AG09319 (cell line): ENCODE results near the gene UBA52.
"Not testable (repeated sequence)": the region's sequence is repeated elsewhere in the genome, so short reads cannot be mapped to it uniquely, and the experiment has no call there.

Experiments used
- DNase-seq: peaks from one replicate; pipeline ENCODE4 v3.0.0-alpha.2; 2010; ENCODE audit warnings: low read depth; ENCODE audit errors: extremely low read depth
- TF ChIP-seq, protein P1 (sequence below): IDR thresholded peaks from 2 replicates; pipeline ENCODE4 v1.5.1; 2011; ENCODE audit warnings: low read depth, mild to moderate bottlenecking, inconsistent platforms, low read length, moderate library complexity

Gene UBA52

DNA sequence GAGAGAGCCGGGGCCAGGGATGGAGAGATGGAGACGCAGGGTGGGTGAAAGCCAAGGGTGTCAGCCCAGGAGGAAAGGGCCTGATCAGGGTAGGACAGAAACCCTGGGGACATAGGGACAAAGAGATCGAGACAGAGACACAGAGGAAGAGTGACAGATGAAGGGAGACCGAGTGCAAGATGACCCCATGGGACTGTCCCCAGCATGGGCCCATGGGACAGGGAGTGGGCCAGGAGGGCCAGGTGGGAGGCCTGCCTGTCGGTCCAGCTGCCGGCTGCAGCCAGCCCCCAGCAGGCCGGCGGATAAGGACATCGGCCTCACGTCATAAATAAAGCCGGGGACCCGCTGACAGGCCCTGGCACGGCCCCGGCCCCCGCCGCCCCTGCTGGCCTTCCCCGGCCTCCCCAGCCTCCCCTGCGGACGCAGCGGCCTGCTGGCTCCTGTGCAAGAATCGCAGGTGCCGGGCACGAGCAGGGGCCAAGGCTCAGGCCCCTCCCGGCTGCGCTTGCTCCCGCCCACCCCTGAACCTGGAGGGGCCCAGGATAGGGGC lies 23.2 kb downstream of the UBA52 start:
- DNase-seq = no peak
- TF ChIP-seq, protein P1, sequence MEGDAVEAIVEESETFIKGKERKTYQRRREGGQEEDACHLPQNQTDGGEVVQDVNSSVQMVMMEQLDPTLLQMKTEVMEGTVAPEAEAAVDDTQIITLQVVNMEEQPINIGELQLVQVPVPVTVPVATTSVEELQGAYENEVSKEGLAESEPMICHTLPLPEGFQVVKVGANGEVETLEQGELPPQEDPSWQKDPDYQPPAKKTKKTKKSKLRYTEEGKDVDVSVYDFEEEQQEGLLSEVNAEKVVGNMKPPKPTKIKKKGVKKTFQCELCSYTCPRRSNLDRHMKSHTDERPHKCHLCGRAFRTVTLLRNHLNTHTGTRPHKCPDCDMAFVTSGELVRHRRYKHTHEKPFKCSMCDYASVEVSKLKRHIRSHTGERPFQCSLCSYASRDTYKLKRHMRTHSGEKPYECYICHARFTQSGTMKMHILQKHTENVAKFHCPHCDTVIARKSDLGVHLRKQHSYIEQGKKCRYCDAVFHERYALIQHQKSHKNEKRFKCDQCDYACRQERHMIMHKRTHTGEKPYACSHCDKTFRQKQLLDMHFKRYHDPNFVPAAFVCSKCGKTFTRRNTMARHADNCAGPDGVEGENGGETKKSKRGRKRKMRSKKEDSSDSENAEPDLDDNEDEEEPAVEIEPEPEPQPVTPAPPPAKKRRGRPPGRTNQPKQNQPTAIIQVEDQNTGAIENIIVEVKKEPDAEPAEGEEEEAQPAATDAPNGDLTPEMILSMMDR = no peak

DNA sequence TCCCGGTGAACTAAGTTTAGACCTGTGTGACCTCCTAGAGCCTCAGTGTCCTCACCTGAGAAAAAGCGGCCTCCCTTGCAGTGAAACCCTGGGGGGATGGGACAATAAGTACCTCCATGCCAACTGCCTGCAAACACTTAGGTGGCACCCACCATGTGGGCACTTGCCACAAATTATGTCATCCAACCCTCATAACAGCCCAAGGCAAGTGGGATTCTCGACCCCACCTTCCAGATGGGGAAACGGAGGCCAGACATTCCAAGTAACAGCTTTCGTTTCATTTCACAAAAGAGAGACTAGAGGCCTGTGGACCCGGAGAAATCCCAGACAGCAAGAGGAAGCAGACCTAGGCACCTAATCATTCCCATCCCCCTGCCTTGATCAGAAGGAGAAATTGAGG lies 23.8 kb downstream of the UBA52 start:
- TF ChIP-seq, protein P1 = no peak
- no peak for DNase-seq

DNA sequence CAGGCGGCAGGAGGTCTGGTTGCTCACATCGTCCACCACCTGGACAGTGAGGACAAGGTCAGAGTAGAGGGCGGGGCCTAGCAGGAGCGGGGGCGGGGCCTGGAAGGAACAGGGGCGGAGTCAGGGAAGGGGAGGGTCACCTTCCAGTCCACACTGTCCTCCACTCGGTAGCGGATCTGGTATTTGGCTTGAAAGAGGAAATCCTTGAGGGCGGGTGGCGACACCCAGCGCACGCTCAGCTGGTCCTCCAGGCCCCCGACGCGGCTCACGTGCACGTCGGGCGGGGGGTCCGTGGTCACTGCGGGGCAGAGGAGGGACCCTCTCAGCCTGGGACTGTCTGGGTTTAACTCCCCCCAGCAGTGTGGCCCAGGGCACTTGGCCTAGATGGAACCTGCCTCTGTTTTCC lies 25.1 kb downstream of the UBA52 start:
- TF ChIP-seq, protein P1 = no peak
- no peak for DNase-seq

DNA sequence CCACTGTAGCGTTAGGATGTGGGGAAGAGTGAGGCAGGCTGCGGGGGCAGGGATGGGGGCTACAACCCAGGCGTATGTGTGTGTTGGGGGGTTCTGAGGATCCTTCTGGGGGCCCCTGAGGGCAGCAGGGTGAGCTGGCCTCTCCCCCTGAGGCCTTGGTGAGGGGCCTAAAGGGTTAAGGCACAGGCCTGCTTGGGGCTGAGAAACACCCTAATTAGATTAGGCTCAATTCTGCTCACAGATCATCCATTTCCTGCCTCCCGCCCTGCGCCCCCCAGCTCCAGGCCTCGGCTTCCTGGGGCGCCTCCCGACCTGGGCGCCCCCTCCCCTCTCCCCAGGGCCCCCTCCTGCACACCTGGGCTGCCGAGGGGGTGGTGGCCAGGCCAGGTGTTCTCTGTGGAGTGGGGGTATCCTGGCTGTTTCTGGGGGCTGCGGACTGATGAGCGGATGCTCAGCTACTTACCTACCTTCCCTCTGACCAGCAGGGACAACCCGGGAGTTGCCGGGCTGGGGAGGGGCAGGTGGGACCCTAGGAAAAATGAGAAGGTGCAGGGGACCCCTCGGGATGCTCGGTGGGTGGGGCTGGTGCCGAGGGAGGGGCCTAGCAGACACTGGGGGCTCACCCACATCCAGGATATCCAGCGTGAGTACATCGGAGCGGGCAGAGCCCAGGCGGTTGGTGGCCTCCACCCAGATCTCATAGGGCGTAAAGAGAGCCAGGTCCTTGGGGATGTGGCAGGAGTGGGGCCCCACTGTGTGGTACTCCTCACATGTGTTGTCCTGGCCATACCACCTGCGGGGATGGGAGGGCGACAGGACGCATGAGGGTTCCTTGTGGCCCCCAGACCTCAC lies 26.4 kb downstream of the UBA52 start:
- TF ChIP-seq, protein P1 = no peak
- no peak for DNase-seq

DNA sequence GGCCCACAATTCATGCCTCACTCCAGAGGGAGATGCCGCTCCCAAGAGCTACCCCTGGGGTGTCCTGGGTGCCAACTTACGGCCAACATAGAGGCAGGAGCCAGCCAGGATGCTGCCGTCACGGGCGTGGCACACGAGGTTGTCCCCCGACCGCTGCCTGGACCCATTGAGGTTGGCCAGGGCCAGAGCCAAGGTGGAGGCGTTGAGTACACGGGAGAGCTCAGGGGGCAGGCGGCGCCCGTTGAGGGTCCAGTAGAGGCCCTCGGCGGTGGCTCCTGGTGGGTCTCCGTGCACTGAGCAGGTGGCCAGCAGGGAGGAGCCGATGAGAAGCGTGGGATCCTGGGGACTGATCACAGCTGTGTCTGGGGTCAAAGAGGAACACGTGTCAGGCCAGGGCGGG lies 27.8 kb downstream of the UBA52 start:
- TF ChIP-seq, protein P1 = no peak

DNA sequence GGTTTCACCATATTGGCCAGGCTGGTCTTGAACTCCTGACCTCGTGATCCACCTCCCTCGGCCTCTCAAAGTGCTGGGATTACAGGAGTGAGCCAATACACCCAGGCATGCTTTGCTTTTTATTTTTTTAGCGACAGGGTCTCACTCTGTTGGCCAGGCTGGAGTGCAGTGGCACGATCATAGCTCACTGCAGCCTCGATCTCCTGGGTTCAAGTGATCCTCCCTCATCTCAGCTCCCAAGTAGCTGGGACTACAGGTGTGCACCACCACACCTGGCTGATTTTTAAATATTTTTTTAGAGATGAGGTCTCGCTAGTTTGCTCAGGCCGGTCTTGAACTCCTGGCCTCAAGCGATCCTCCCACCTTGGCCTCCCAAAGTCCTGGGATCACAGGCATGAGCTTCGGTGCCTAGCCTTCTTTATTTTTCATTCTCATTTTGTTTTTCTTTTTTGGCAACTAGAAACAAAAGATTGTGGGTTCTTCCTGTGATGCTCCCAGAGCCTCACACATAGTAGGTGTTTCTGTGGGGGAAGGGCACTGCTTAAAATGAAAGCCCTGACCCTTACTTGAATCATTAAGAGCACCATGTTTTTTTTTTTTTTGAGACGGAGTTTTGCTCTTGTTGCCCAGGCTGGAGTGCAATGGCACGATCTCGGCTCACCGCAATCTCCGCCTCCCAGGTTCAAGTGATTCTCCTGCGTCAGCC lies 29.2 kb downstream of the UBA52 start:
- not testable (repeated sequence) for DNase-seq

More for the DNA sequence above, 27.8 kb downstream of the UBA52 start:
- no peak for DNase-seq

DNA sequence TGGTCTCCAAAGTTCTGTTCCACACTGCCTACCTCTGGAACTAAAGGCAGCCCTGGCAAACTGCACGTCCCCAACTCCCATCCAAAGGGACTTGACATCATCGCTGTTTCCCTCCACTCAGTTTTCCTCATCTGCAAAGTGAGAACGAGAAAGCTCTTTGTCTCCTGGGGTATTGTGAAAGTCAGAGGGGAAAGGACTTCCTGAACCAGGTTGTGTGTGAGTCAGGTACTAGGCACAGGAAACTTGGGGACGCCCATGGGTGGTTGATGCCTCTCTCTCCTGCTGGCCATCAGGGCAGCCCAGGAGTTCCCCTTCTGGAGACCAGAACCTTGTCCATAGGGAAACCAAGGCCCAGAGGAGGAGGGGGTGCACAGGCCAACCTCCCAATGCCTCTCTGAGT lies 30.2 kb downstream of the UBA52 start:
- DNase-seq = no peak
- TF ChIP-seq, protein P1 = no peak
